A673 (cell line): Measurements from ENCODE around the gene CDC42SE2. TPM values are rescaled to one million over a fixed set of nuclear protein-coding genes. Genes with fewer than 3 reads are reported as not detected.

Source experiments
- BruUV-seq: library from RNA; stranded (reverse); fragments of 400-500 nt; replicated peaks from 2 replicates; lab custom pipeline; 2021; lab: Mats Ljungman, UMichigan
- CTCF ChIA-PET: fragments of 300-600 bp; sonication (Branson Sonifier 250); formaldehyde crosslinking; loops from one replicate; lab custom pipeline; 2022; ENCODE audit warnings: antibody characterized with exemption; lab: Charles Lee
- POLR2A ChIA-PET: fragments of 300-600 bp; sonication (Branson Sonifier 250); formaldehyde crosslinking; loops from one replicate; lab custom pipeline; 2022; ENCODE audit warnings: antibody characterized with exemption; ENCODE audit not compliant: low non-redundant PET; lab: Charles Lee
- DNase-seq: peaks from one replicate; pipeline ENCODE4 v3.0.0-alpha.2; 2015; ENCODE audit warnings: low spot score
- H3K27ac ChIP-seq: fragments of 200-600 bp; sonication (generic); 2 replicates; pipeline ENCODE4 v1.5.1; 2016; ENCODE audit warnings: mixed run types, low read depth, mild to moderate bottlenecking, mixed read lengths, antibody characterized with exemption, low read length; ENCODE audit not compliant: poor library complexity, severe bottlenecking
- H3K27me3 ChIP-seq: fragments of 200-600 bp; sonication (generic); replicated peaks from 2 replicates; pipeline ENCODE4 v1.6.1; 2017; ENCODE audit warnings: mixed run types, low read depth, mild to moderate bottlenecking, mixed read lengths, antibody characterized with exemption, low read length; ENCODE audit not compliant: insufficient read depth, poor library complexity
- H3K36me3 ChIP-seq: fragments of 200-600 bp; sonication (generic); 2 replicates; pipeline ENCODE4 v1.6.1; 2016; ENCODE audit warnings: mixed run types, mild to moderate bottlenecking, mixed read lengths, antibody characterized with exemption, low read length; ENCODE audit not compliant: insufficient read depth, poor library complexity, severe bottlenecking
- H3K4me1 ChIP-seq: fragments of 200-600 bp; sonication (generic); 2 replicates; pipeline ENCODE4 v1.6.1; 2017; ENCODE audit warnings: mixed run types, mild to moderate bottlenecking, mixed read lengths, antibody characterized with exemption, low read length; ENCODE audit not compliant: insufficient read depth, poor library complexity, severe bottlenecking
- H3K4me3 ChIP-seq: fragments of 200-600 bp; sonication (generic); 2 replicates; pipeline ENCODE4 v1.5.1; 2016; ENCODE audit warnings: low read depth, mixed run types, mild to moderate bottlenecking, mixed read lengths, low read length; ENCODE audit not compliant: poor library complexity, severe bottlenecking
- H3K9me3 ChIP-seq: fragments of 200-600 bp; sonication (generic); 2 replicates; pipeline ENCODE4 v1.6.1; 2016; ENCODE audit warnings: mixed run types, low read depth, mild to moderate bottlenecking, mixed read lengths, antibody characterized with exemption, low read length; ENCODE audit not compliant: poor library complexity, severe bottlenecking
- CTCF ChIP-seq: fragments of 300-800, 200-600 bp; sonication (generic); conservative IDR thresholded peaks from 2 replicates; pipeline ENCODE4 v1.5.1; 2017; ENCODE audit warnings: low read depth, mild to moderate bottlenecking, antibody characterized with exemption, low read length, moderate library complexity, mixed read lengths
- EZH2 ChIP-seq: fragments of 200-600 bp; sonication (generic); IDR thresholded peaks from 2 replicates; pipeline ENCODE4 v1.6.1; 2017; ENCODE audit warnings: borderline replicate concordance, low read depth, mild to moderate bottlenecking, mixed read lengths, antibody characterized with exemption, low read length; ENCODE audit not compliant: poor library complexity, severe bottlenecking
- intact Hi-C: fragments of 100-400 bp; cut with micrococcal nuclease; formaldehyde crosslinking; loops from one replicate; pipeline ENCODE4 v1.10.0; 2022; ENCODE audit not compliant: unreplicated experiment
- total RNA-seq: library from RNA; stranded (reverse); gene quantifications from 2 replicates; pipeline ENCODE4 v1.2.3, GENCODE V29; 2021

The CDC42SE2 gene
- total RNA-seq, 1 experiment from 2014 or later, result 25.5 TPM

- no peak for TF ChIP-seq CTCF
- no peak for TF ChIP-seq EZH2
- ChIA-PET POLR2A (no interaction called here), CTCF (no interaction called here)
- Histone ChIP-seq H3K27ac (no peak overlapping the region), H3K4me1 (no peaks in the 10 kb centered on the region), H3K27me3 (no peaks in the 10 kb centered on the region), H3K36me3 (peaks cover 35% of the 10 kb centered on the region), H3K9me3 (no peaks in the 10 kb centered on the region), H3K4me3 (no peak overlapping the region)
- intact Hi-C loops, result no loop called here
- DNase-seq, result no peak
- BruUV-seq, result no TSS peak
Observed at GRCh38 chr5:131430794-131431193, 166.9 kb downstream of the CDC42SE2 start.

- H3K4me1 ChIP-seq, result no peaks in the 10 kb centered on the region
- no peaks in the 10 kb centered on the region for H3K27me3 ChIP-seq
- intact Hi-C loops, result no loop called here
- H3K36me3 ChIP-seq, result peaks cover 33% of the 10 kb centered on the region
- no peaks in the 10 kb centered on the region for H3K9me3 ChIP-seq
- no peak overlapping the region for H3K27ac ChIP-seq
- ChIA-PET CTCF (no interaction called here), POLR2A (no interaction called here)
- no TSS peak for BruUV-seq
- DNase-seq, result no peak
- no peak overlapping the region for H3K4me3 ChIP-seq
- no peak for TF ChIP-seq EZH2
- no peak for TF ChIP-seq CTCF
Observed at GRCh38 chr5:131431794-131432193, 167.9 kb downstream of the CDC42SE2 start.

DNA sequence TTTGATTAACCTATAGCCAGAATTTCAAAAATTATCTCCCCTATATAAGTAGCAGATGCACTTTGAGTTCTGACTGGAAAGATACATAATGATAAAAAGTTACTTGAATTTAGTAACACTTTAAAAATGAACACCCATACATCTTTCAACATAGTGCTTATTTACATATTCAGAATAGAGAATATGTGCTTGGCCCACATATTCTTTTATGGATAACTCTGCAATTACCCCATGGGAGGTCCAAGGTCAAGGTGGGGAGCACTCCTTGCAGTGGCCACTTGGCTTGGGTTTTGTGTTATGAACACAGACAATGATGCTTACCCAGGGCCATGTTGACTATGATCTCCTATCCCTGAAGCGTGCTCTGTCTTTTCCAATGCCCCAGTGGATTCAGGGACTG lies 169.3 kb downstream of the CDC42SE2 start:
- TF ChIP-seq EZH2, result no peak
- no peak for TF ChIP-seq CTCF
- ChIA-PET POLR2A (no interaction called here), CTCF (no interaction called here)
- intact Hi-C loops, result no loop called here
- DNase-seq, result no peak
- Histone ChIP-seq H3K27me3 (no peaks in the 10 kb centered on the region), H3K9me3 (no peaks in the 10 kb centered on the region), H3K36me3 (peaks cover 30% of the 10 kb centered on the region), H3K4me1 (no peaks in the 10 kb centered on the region), H3K4me3 (no peak overlapping the region), H3K27ac (no peak overlapping the region)
- no TSS peak for BruUV-seq
